SIG-M5 treated with dmso at 0.1 percent for 504 hours (cell line): Measurements from ENCODE around the gene CDIP1.

Source experiments
- DNase-seq: peaks from one replicate; lab custom pipeline; 2025; ENCODE audit not compliant: unreplicated experiment; lab: John Stamatoyannopoulos, UW

Gene CDIP1

GRCh38 chr16:4460936-4461249 is 77.7 kb downstream of the CDIP1 start:
- DNase-seq, result no peak
